Liver (tissue), 9 donors: ENCODE results near the gene PPP1R11. TPM values are rescaled to one million over a fixed set of nuclear protein-coding genes. Genes with fewer than 3 reads are reported as not detected.

Experiments used
- DNase-seq: peaks from one replicate; pipeline ENCODE4 v3.0.0-alpha.2; 2017; ENCODE audit warnings: low spot score
- H3K27ac ChIP-seq, 2 donors: one replicate each; pipeline ENCODE4 v1.7.0; 2013; ENCODE audit warnings: inconsistent platforms in 2 of 2, low read length in 2 of 2, control low read depth in 1 of 2, low read depth in 1 of 2, mild to moderate bottlenecking in 1 of 2
- H3K27me3 ChIP-seq, 4 donors: one replicate each; pipeline versions ENCODE4 v1.6.1 to v1.7.0; 2013; ENCODE audit warnings: low read length in 3 of 4, inconsistent platforms in 1 of 4, mild to moderate bottlenecking in 1 of 4, moderate library complexity in 1 of 4; ENCODE audit not compliant: control insufficient read depth in 4 of 4, insufficient read depth in 4 of 4
- H3K36me3 ChIP-seq, 4 donors: one replicate each; pipeline versions ENCODE4 v1.6.1 to v1.7.0; 2013; ENCODE audit warnings: low read length in 3 of 4, mild to moderate bottlenecking in 3 of 4, low read depth in 1 of 4, moderate library complexity in 1 of 4; ENCODE audit not compliant: control insufficient read depth in 4 of 4, insufficient read depth in 3 of 4
- H3K4me1 ChIP-seq, 4 donors: one replicate each; pipeline versions ENCODE4 v1.6.1 to v1.7.0; 2013; ENCODE audit warnings: low read length in 3 of 4, mild to moderate bottlenecking in 3 of 4, moderate library complexity in 1 of 4; ENCODE audit not compliant: control insufficient read depth in 4 of 4, insufficient read depth in 4 of 4
- H3K4me3 ChIP-seq, 3 donors: one replicate each; pipeline versions ENCODE4 v1.6.1 to v1.7.0; 2013; ENCODE audit warnings: low read length in 3 of 3, control low read depth in 1 of 3, low read depth in 1 of 3, mild to moderate bottlenecking in 1 of 3
- H3K9ac ChIP-seq, 2 donors: one replicate each; pipeline ENCODE4 v1.7.0; 2013; ENCODE audit warnings: low read length in 2 of 2, mild to moderate bottlenecking in 2 of 2, moderate library complexity in 2 of 2, control low read depth in 1 of 2, low read depth in 1 of 2
- H3K9me3 ChIP-seq, 4 donors: one replicate each; pipeline versions ENCODE4 v1.6.1 to v1.7.0; 2013; ENCODE audit warnings: low read length in 3 of 4; ENCODE audit not compliant: control insufficient read depth in 4 of 4
- EGR1 ChIP-seq, 2 donors: IDR thresholded peaks; 2 replicates each; pipeline ENCODE4 v1.6.1; 2016 to 2018; ENCODE audit warnings: antibody characterized with exemption in 2 of 2, low read depth in 2 of 2
- FOXA1 ChIP-seq: IDR thresholded peaks from 2 replicates; pipeline ENCODE4 v1.6.1; 2016; ENCODE audit warnings: antibody characterized with exemption
- GABPA ChIP-seq, 2 donors: IDR thresholded peaks in 1 of 2; conservative IDR thresholded peaks in 1 of 2; 2 replicates each; pipeline ENCODE4 v1.6.1; 2016; ENCODE audit warnings: antibody characterized with exemption in 2 of 2, mild to moderate bottlenecking in 1 of 2, moderate library complexity in 1 of 2
- HNF4G ChIP-seq: IDR thresholded peaks from 2 replicates; pipeline ENCODE4 v1.6.1; 2016; ENCODE audit warnings: antibody characterized with exemption
- JUND ChIP-seq, 2 donors: IDR thresholded peaks; 2 replicates each; pipeline ENCODE4 v1.6.1; 2016; ENCODE audit warnings: antibody characterized with exemption in 2 of 2
- NR2F2 ChIP-seq: IDR thresholded peaks from 2 replicates; pipeline ENCODE4 v1.6.1; 2016; ENCODE audit warnings: antibody characterized with exemption
- RXRA ChIP-seq, 2 donors: IDR thresholded peaks; 2 replicates each; pipeline ENCODE4 v1.6.1; 2017 to 2018; ENCODE audit warnings: antibody characterized with exemption in 2 of 2, mild to moderate bottlenecking in 1 of 2
- SP1 ChIP-seq: IDR thresholded peaks from 2 replicates; pipeline ENCODE4 v1.6.1; 2018; ENCODE audit warnings: antibody characterized with exemption, mild to moderate bottlenecking
- YY1 ChIP-seq: IDR thresholded peaks from 2 replicates; pipeline ENCODE4 v1.6.1; 2016; ENCODE audit warnings: antibody characterized with exemption, mild to moderate bottlenecking
- WGBS: extraction: QIAGEN DNeasy Blood & Tissue Kit; methylation state at CpG from one replicate; pipeline ENCODE4 v1.1.7; 2013; 5-methylcytosine and 5-hydroxymethylcytosine counted together
- polyA plus RNA-seq, 2 donors: library from polyadenylated mRNA; stranded (reverse) in 1 of 2; unstranded in 1 of 2; fragments of 200-250 nt in 1 of 2; fragments of >200 nt in 1 of 2; fragmentation: Nextera tagmentation in 1 of 2; extraction: Ambion mirVana in 1 of 2; gene quantifications; one replicate each; pipeline versions ENCODE4 v1.2.1 to v1.2.3, GENCODE V29; 2013 to 2015
- total RNA-seq, 2 donors: library from RNA; depleted of rRNA; stranded (reverse); fragments of >200 nt; gene quantifications; one replicate each; pipeline ENCODE4 v1.2.3, GENCODE V29; 2014
- TF ChIP-seq, protein P1 (sequence below): IDR thresholded peaks from 2 replicates; pipeline ENCODE4 v1.6.1; 2016; ENCODE audit warnings: antibody characterized with exemption, mild to moderate bottlenecking
- TF ChIP-seq, protein P2 (sequence below): IDR thresholded peaks from 2 replicates; pipeline ENCODE4 v1.6.1; 2016; ENCODE audit warnings: antibody characterized with exemption
- TF ChIP-seq, protein P3 (sequence below): IDR thresholded peaks from 2 replicates; pipeline ENCODE4 v1.6.1; 2016; ENCODE audit warnings: antibody characterized with exemption
- TF ChIP-seq, protein P4 (sequence below): fragments of 150-350 bp; IDR thresholded peaks from 2 replicates; pipeline ENCODE4 v1.5.1; 2017; ENCODE audit warnings: improper control_type of control experiment, low read depth, low read length; ENCODE audit not compliant: missing input control
- donor health status: healthy.
- donor health status: healthy.
- donor health status: healthy.
- donor health status: healthy.
- donor health status: healthy.

The PPP1R11 gene
- total and polyA plus RNA-seq, 4 donors, result 7.8 to 30.9 (median 19.5) TPM

DNA sequence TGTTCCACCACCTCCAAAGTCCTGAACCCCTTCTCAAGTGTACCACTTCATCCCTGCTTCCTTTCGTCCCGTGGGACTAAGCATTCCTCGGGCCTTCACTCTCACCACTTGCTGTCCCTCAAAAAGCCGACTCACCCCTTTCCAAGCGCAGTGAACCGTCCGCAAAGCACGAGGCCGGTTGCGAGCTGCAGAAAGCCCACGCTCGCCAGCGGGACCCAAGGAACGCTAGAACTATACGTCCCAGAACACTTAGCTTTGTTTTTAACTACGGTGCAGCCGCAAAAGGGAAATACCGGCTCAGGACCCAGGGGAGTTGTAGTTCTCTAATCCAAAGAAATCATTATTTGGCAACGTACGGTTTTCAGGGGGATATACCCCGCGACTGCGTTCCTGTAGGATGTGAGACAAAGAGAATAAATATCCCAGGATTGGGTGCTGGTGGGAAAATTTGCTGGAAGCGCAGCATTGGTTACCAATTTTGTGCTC lies 6.3 kb upstream of the PPP1R11 start:
- Histone ChIP-seq H3K27ac (peak overlapping the region; percentile 93 to 95), H3K36me3 (peaks cover 0 to 23% (median 14%) of the 10 kb centered on the region in 4 donors), H3K9ac (peak overlapping the region; percentile 92 to 94), H3K27me3 (no peaks in the 10 kb centered on the region), H3K4me1 (peaks cover 1 to 30% (median 20%) of the 10 kb centered on the region in 4 donors), H3K9me3 (no peaks in the 10 kb centered on the region), H3K4me3 (peak overlapping the region; percentile 52 to 97 (median 96))
- peak; percentile 59 for DNase-seq
- WGBS, result under 1% methylated on average over 24 of the region's 24 CpGs
- TF ChIP-seq YY1 (no peak), FOXA1 (no peak), HNF4G (no peak), GABPA (IDR thresholded peaks at IDR 0.05 in 1 of 2, conservative IDR thresholded peaks at IDR 0.05 in 1 of 2) (no peak), RXRA (IDR thresholded peaks at IDR 0.05) (no peak), NR2F2 (no peak), EGR1 (IDR thresholded peaks at IDR 0.05; ENCODE audit: low read depth in 2 of 2) (no peak), SP1 (no peak)
- TF ChIP-seq, protein P1, sequence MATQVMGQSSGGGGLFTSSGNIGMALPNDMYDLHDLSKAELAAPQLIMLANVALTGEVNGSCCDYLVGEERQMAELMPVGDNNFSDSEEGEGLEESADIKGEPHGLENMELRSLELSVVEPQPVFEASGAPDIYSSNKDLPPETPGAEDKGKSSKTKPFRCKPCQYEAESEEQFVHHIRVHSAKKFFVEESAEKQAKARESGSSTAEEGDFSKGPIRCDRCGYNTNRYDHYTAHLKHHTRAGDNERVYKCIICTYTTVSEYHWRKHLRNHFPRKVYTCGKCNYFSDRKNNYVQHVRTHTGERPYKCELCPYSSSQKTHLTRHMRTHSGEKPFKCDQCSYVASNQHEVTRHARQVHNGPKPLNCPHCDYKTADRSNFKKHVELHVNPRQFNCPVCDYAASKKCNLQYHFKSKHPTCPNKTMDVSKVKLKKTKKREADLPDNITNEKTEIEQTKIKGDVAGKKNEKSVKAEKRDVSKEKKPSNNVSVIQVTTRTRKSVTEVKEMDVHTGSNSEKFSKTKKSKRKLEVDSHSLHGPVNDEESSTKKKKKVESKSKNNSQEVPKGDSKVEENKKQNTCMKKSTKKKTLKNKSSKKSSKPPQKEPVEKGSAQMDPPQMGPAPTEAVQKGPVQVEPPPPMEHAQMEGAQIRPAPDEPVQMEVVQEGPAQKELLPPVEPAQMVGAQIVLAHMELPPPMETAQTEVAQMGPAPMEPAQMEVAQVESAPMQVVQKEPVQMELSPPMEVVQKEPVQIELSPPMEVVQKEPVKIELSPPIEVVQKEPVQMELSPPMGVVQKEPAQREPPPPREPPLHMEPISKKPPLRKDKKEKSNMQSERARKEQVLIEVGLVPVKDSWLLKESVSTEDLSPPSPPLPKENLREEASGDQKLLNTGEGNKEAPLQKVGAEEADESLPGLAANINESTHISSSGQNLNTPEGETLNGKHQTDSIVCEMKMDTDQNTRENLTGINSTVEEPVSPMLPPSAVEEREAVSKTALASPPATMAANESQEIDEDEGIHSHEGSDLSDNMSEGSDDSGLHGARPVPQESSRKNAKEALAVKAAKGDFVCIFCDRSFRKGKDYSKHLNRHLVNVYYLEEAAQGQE, result no peak
- TF ChIP-seq, protein P2, sequence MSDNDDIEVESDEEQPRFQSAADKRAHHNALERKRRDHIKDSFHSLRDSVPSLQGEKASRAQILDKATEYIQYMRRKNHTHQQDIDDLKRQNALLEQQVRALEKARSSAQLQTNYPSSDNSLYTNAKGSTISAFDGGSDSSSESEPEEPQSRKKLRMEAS, result no peak
- TF ChIP-seq, protein P3, sequence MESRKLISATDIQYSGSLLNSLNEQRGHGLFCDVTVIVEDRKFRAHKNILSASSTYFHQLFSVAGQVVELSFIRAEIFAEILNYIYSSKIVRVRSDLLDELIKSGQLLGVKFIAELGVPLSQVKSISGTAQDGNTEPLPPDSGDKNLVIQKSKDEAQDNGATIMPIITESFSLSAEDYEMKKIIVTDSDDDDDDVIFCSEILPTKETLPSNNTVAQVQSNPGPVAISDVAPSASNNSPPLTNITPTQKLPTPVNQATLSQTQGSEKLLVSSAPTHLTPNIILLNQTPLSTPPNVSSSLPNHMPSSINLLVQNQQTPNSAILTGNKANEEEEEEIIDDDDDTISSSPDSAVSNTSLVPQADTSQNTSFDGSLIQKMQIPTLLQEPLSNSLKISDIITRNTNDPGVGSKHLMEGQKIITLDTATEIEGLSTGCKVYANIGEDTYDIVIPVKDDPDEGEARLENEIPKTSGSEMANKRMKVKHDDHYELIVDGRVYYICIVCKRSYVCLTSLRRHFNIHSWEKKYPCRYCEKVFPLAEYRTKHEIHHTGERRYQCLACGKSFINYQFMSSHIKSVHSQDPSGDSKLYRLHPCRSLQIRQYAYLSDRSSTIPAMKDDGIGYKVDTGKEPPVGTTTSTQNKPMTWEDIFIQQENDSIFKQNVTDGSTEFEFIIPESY, result no peak
- TF ChIP-seq, protein P4, sequence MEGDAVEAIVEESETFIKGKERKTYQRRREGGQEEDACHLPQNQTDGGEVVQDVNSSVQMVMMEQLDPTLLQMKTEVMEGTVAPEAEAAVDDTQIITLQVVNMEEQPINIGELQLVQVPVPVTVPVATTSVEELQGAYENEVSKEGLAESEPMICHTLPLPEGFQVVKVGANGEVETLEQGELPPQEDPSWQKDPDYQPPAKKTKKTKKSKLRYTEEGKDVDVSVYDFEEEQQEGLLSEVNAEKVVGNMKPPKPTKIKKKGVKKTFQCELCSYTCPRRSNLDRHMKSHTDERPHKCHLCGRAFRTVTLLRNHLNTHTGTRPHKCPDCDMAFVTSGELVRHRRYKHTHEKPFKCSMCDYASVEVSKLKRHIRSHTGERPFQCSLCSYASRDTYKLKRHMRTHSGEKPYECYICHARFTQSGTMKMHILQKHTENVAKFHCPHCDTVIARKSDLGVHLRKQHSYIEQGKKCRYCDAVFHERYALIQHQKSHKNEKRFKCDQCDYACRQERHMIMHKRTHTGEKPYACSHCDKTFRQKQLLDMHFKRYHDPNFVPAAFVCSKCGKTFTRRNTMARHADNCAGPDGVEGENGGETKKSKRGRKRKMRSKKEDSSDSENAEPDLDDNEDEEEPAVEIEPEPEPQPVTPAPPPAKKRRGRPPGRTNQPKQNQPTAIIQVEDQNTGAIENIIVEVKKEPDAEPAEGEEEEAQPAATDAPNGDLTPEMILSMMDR, result no peak

DNA sequence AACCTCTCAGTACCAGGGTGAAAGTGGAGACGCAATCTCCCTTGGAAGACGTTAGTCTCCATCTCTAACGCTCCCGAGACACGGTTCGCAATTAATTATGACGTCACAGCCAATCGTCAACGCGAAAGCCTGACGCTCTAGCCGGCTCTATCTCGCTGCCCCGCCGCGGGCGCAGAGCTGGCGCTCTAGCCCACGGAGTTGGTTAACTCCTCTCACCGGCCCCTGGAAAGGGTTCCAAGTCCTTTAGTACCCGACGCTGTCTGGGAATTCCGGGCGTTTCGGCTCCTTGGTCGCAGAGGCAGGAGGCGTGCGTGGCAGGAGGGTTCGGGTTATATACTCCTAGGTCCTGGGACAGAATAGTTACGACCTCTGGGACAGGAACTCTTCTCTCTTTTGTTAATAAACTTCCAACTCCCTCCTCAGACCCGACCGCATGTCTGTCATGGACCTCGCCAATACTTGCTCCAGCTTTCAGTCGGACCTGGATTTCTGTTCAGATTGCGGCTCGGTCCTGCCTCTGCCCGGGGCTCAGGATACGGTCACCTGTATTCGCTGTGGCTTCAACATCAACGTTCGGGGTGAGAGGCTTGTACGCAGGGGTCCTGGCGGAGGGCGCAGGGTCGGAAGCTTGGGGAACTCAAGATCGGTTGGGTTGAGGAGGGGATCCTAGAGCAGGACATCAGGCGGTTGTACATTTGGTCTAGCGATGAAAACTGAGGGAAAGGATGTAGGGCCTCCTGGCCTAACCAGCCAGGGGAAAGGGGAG lies 5.7 kb upstream of the PPP1R11 start, which contains the start of gene POLR1H:
Gene POLR1H, plus strand, starts transcription at position 174 of the 766 bp plus-strand sequence. Its CDS starts 260 bp downstream, at position 434.
- peak within 1 kb of the TSS; percentile 92 to 94 for H3K9ac ChIP-seq
- H3K27me3 ChIP-seq, result no peaks in the 10 kb centered on the region
- DNase-seq, result peak; percentile 89
- peaks cover 0 to 18% (median 11%) of the 10 kb centered on the region in 4 donors for H3K36me3 ChIP-seq
- peak within 1 kb of the TSS; percentile 93 to 95 for H3K27ac ChIP-seq
- no peaks in the 10 kb centered on the region for H3K9me3 ChIP-seq
- under 1% methylated on average over 48 of the region's 48 CpGs for WGBS
- peak within 1 kb of the TSS; percentile 52 to 97 (median 96) for H3K4me3 ChIP-seq
- peaks cover 4 to 36% (median 26%) of the 10 kb centered on the region in 4 donors for H3K4me1 ChIP-seq
- TF ChIP-seq, protein P4, result no peak
- TF ChIP-seq EGR1 (IDR thresholded peaks at IDR 0.05; ENCODE audit: low read depth in 2 of 2) (no peak), JUND (IDR thresholded peaks at IDR 0.05) (peak; percentile 31 to 54), FOXA1 (no peak)
- TF ChIP-seq, protein P1, result peak; percentile 87
- TF ChIP-seq, protein P3, result peak; percentile 86
